Nephron progenitor cell (in vitro differentiated cells): Measurements from ENCODE around the gene SNX8.
A peak's percentile ranks its signal among the peaks of the same experiment; 100 is the strongest.
"Not testable (repeated sequence)": the region's sequence is repeated elsewhere in the genome, so short reads cannot be mapped to it uniquely, and the experiment has no call there.

ENCODE experiments used
- DNase-seq: peaks from one replicate; pipeline ENCODE4 v3.0.0; 2021
- H3K27ac Mint-ChIP-seq: 2 replicates; pipeline ENCODE4 v1.8.0; 2021; ENCODE audit warnings: mild to moderate bottlenecking, moderate library complexity, mixed read lengths
- H3K27me3 Mint-ChIP-seq: 2 replicates; pipeline ENCODE4 v1.8.0; 2021; ENCODE audit warnings: mild to moderate bottlenecking, low read depth, mixed read lengths; ENCODE audit not compliant: poor library complexity
- H3K36me3 Mint-ChIP-seq: 2 replicates; pipeline ENCODE4 v1.8.0; 2021; ENCODE audit warnings: low read depth, mixed read lengths
- H3K4me1 Mint-ChIP-seq: 2 replicates; pipeline ENCODE4 v1.8.0; 2021; ENCODE audit warnings: mixed read lengths
- H3K4me3 Mint-ChIP-seq: 2 replicates; pipeline ENCODE4 v1.8.0; 2021; ENCODE audit warnings: mild to moderate bottlenecking, moderate library complexity, mixed read lengths
- H3K9me3 Mint-ChIP-seq: 2 replicates; pipeline ENCODE4 v1.8.0; 2021; ENCODE audit warnings: mild to moderate bottlenecking, moderate library complexity, mixed read lengths
- CTCF ChIP-seq: fragments of 200-600 bp; sonication (generic); IDR thresholded peaks from 2 replicates; pipeline ENCODE4 v1.5.0; 2021; ENCODE audit warnings: antibody characterized with exemption

The SNX8 gene

GRCh38 chr7:2273866-2274265 lies 40.4 kb downstream of the SNX8 start:
- DNase-seq, result no peak
- peaks cover 8% of the 10 kb centered on the region for H3K9me3 Mint-ChIP-seq
- no peak overlapping the region for H3K4me3 Mint-ChIP-seq
- H3K27ac Mint-ChIP-seq, result no peak overlapping the region
- peaks cover 45% of the 10 kb centered on the region for H3K36me3 Mint-ChIP-seq
- H3K4me1 Mint-ChIP-seq, result peaks cover 32% of the 10 kb centered on the region
- H3K27me3 Mint-ChIP-seq, result peaks cover 3% of the 10 kb centered on the region
- no peak for TF ChIP-seq CTCF

GRCh38 chr7:2272031-2272430 lies 42.2 kb downstream of the SNX8 start:
- H3K9me3 Mint-ChIP-seq, result peaks cover 8% of the 10 kb centered on the region
- DNase-seq, result no peak
- peaks cover 38% of the 10 kb centered on the region for H3K36me3 Mint-ChIP-seq
- no peak for TF ChIP-seq CTCF
- peaks cover 3% of the 10 kb centered on the region for H3K27me3 Mint-ChIP-seq
- H3K27ac Mint-ChIP-seq, result peak overlapping the region; percentile 50
- peaks cover 29% of the 10 kb centered on the region for H3K4me1 Mint-ChIP-seq
- no peak overlapping the region for H3K4me3 Mint-ChIP-seq

GRCh38 chr7:2271273-2272026 lies 42.8 kb downstream of the SNX8 start:
- no peak for TF ChIP-seq CTCF
- Mint-ChIP-seq H3K4me1 (peaks cover 27% of the 10 kb centered on the region), H3K27ac (no peak overlapping the region), H3K9me3 (peaks cover 13% of the 10 kb centered on the region), H3K27me3 (peaks cover 3% of the 10 kb centered on the region), H3K36me3 (peaks cover 39% of the 10 kb centered on the region), H3K4me3 (no peak overlapping the region)
- no peak for DNase-seq

GRCh38 chr7:2270495-2270894 lies 43.7 kb downstream of the SNX8 start:
- Mint-ChIP-seq H3K36me3 (peaks cover 44% of the 10 kb centered on the region), H3K4me3 (no peak overlapping the region), H3K27ac (peak overlapping the region; percentile 29), H3K27me3 (peaks cover 3% of the 10 kb centered on the region), H3K9me3 (peaks cover 13% of the 10 kb centered on the region), H3K4me1 (peaks cover 27% of the 10 kb centered on the region)
- DNase-seq, result no peak
- no peak for TF ChIP-seq CTCF

GRCh38 chr7:2269991-2270460 lies 44.2 kb downstream of the SNX8 start:
- Mint-ChIP-seq H3K4me3 (no peak overlapping the region), H3K36me3 (peaks cover 47% of the 10 kb centered on the region), H3K27me3 (peaks cover 3% of the 10 kb centered on the region), H3K27ac (no peak overlapping the region), H3K4me1 (peaks cover 27% of the 10 kb centered on the region), H3K9me3 (peaks cover 13% of the 10 kb centered on the region)
- DNase-seq, result no peak
- no peak for TF ChIP-seq CTCF

GRCh38 chr7:2269089-2269990 lies 44.9 kb downstream of the SNX8 start:
- H3K4me3 Mint-ChIP-seq, result peak overlapping the region; percentile 52
- DNase-seq, H3K27me3 Mint-ChIP-seq: not testable (repeated sequence)
- H3K27ac Mint-ChIP-seq, result peak overlapping the region; percentile 17
- H3K4me1 Mint-ChIP-seq, result peaks cover 28% of the 10 kb centered on the region
- H3K36me3 Mint-ChIP-seq, result peaks cover 49% of the 10 kb centered on the region
- H3K9me3 Mint-ChIP-seq, result peaks cover 13% of the 10 kb centered on the region
